GM19035 (cell line): ENCODE measurements around the gene FAN1.
A peak's percentile ranks its signal among the peaks of the same experiment; 100 is the strongest.
"Not testable (repeated sequence)": the region's sequence is repeated elsewhere in the genome, so short reads cannot be mapped to it uniquely, and the experiment has no call there.

ENCODE experiments used
- ATAC-seq: cut with Tn5 transposase; IDR thresholded peaks from one replicate; pipeline ENCODE4 v1.9.1; 2021; ENCODE audit not compliant: unreplicated experiment

The FAN1 gene

GRCh38 chr15:30903497-30904187 is at the start of gene FAN1:
Gene FAN1, plus strand, starts transcription at chr15:30903915. Its CDS starts 749 bp downstream, at chr15:30904664.
- peak; percentile 93 for ATAC-seq

- no peak for ATAC-seq
These were observed 44.4 kb upstream of the FAN1 start for GRCh38 chr15:30859091-30859874.

- no peak for ATAC-seq
These were observed 38.5 kb upstream of the FAN1 start for GRCh38 chr15:30865257-30865656.

- ATAC-seq: no peak
These were observed 33.0 kb upstream of the FAN1 start for GRCh38 chr15:30870681-30871080.

- no peak for ATAC-seq
These were observed 31.4 kb upstream of the FAN1 start for GRCh38 chr15:30872341-30872748.

GRCh38 chr15:30877070-30877469 is 26.6 kb upstream of the FAN1 start:
- no peak for ATAC-seq

GRCh38 chr15:30878515-30878914 is 25.2 kb upstream of the FAN1 start:
- no peak for ATAC-seq

GRCh38 chr15:30882849-30883433 is 20.8 kb upstream of the FAN1 start:
- ATAC-seq: no peak

GRCh38 chr15:30883666-30884065 is 20.0 kb upstream of the FAN1 start:
- not testable (repeated sequence) for ATAC-seq

- no peak for ATAC-seq
These were observed 17.9 kb upstream of the FAN1 start for GRCh38 chr15:30885814-30886213.

- ATAC-seq: no peak
These were observed 14.5 kb upstream of the FAN1 start for GRCh38 chr15:30889196-30889595.

- no peak for ATAC-seq
These were observed 8.1 kb upstream of the FAN1 start for GRCh38 chr15:30895461-30896210.

GRCh38 chr15:30896211-30896606 is 7.5 kb upstream of the FAN1 start:
- ATAC-seq: no peak

GRCh38 chr15:30901889-30902288 is 1.8 kb upstream of the FAN1 start:
- no peak for ATAC-seq

GRCh38 chr15:30904812-30905211 is 1.1 kb downstream of the FAN1 start:
- ATAC-seq: no peak

GRCh38 chr15:30905821-30906220 is 2.1 kb downstream of the FAN1 start:
- ATAC-seq: no peak

GRCh38 chr15:30906366-30906765 is 2.7 kb downstream of the FAN1 start:
- ATAC-seq: no peak

GRCh38 chr15:30913761-30914160 is 10.0 kb downstream of the FAN1 start:
- no peak for ATAC-seq

- no peak for ATAC-seq
These were observed 13.3 kb downstream of the FAN1 start for GRCh38 chr15:30917013-30917412.

GRCh38 chr15:30917675-30918074 is 14.0 kb downstream of the FAN1 start:
- no peak for ATAC-seq

GRCh38 chr15:30918366-30918765 is 14.7 kb downstream of the FAN1 start:
- no peak for ATAC-seq
